GM13977 (cell line): Measurements from ENCODE around the gene ZNF708.

ENCODE experiments used
- DNase-seq: peaks from one replicate; pipeline ENCODE4 v3.0.0; 2012; ENCODE audit warnings: low spot score
- CTCF ChIP-seq: IDR thresholded peaks from 2 replicates; pipeline ENCODE4 v1.5.1; 2012; ENCODE audit warnings: mild to moderate bottlenecking, control low read depth; ENCODE audit not compliant: insufficient read depth; ENCODE audit errors: extremely low read depth, missing control alignments
- in situ Hi-C: fragments of 300-500 bp; cut with MboI; formaldehyde crosslinking; loops from one replicate; pipeline ENCODE4 v1.12.0; 2022; ENCODE audit warnings: low sequenced_read_pairs, low pct_unique_long_range_greater_than_20kb, mixed read lengths, inconsistent platforms; ENCODE audit not compliant: unreplicated experiment

Gene ZNF708

DNA sequence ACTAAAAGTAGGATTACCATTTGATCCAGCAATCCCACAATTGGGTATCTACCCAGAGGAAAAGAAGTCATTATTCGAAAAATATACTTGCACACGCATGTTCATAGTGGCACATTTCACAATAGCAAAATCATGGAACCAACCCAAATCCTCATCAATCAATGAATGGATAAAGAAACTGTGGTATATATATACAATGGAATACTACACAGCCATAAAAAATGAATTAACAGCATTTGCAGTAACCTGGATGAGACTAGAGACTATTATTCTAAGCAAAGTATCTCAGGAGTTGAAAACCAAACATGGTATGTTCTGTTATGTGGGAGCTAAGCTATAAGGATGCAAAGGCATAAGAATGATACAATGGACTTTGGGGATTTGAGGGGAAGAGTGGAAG, 3.0 kb downstream of the ZNF708 start:
- no peak for TF ChIP-seq CTCF
- in situ Hi-C loops: no loop called here
- no peak for DNase-seq

GRCh38 chr19:21323000-21323399, 6.2 kb downstream of the ZNF708 start:
- no peak for DNase-seq
- in situ Hi-C loops: no loop called here
- TF ChIP-seq CTCF: no peak

- in situ Hi-C loops: no loop called here
- no peak for DNase-seq
- TF ChIP-seq CTCF: no peak
Observed at GRCh38 chr19:21322528-21322927, 6.7 kb downstream of the ZNF708 start.

- no peak for TF ChIP-seq CTCF
- no peak for DNase-seq
- in situ Hi-C loops: no loop called here
Observed at GRCh38 chr19:21321996-21322395, 7.2 kb downstream of the ZNF708 start.

DNA sequence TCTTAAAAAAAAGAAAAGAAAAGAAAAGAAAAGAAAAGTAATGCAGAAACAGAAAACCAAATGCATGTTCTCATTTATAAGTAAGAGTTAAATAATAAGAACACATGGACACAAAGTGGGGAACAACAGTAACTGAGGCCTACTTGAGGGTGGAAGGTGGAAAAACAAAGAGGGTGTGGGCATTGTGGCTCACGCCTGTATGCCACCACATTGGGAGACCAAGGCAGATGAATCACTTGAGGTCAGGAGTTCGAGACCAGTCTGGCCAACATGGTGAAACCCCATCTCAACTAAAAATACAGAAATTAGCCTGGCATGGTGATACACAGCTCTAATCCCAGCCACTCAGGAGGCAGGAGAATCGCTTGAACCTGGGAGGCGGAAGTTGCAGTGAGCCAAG, 8.1 kb downstream of the ZNF708 start:
- no peak for DNase-seq
- TF ChIP-seq CTCF: no peak
- in situ Hi-C loops: no loop called here

- no peak for DNase-seq
- in situ Hi-C loops: no loop called here
Observed at GRCh38 chr19:21317821-21318220, 11.4 kb downstream of the ZNF708 start.

More at GRCh38 chr19:21317821-21318220, 11.4 kb downstream of the ZNF708 start:
- TF ChIP-seq CTCF: no peak
